GM23338 (cell line): ENCODE data around the gene HK1. TPM values are rescaled to one million over a fixed set of nuclear protein-coding genes. Genes with fewer than 3 reads are reported as not detected.

Experiments used
- ATAC-seq: fragments of 200-7000 bp; cut with Tn5 transposase; 3 replicates; pipeline ENCODE4 v1.9.1; 2020
- DNase-seq: peaks from one replicate; pipeline ENCODE4 v3.0.0-alpha.2; 2015; ENCODE audit warnings: low spot score
- H2AFZ ChIP-seq: fragments of 200-600 bp; sonication (generic); 2 replicates; pipeline ENCODE4 v1.8.0; 2016; ENCODE audit warnings: antibody characterized with exemption, mild to moderate bottlenecking, moderate library complexity
- H3F3A ChIP-seq: fragments of 200-600 bp; sonication (generic); replicated peaks from 2 replicates; pipeline ENCODE4 v1.8.0; 2017; ENCODE audit warnings: antibody characterized with exemption, mixed run types, low read depth
- H3K27ac ChIP-seq: fragments of 200-600 bp; sonication (generic); 2 replicates; pipeline ENCODE4 v1.6.1; 2016; ENCODE audit warnings: low read depth
- H3K27me3 ChIP-seq: fragments of 200-600 bp; sonication (generic); 2 replicates; pipeline ENCODE4 v1.8.0; 2016; ENCODE audit warnings: mild to moderate bottlenecking, mixed run types, moderate library complexity; ENCODE audit not compliant: insufficient read depth
- H3K36me3 ChIP-seq: fragments of 200-600 bp; sonication (generic); 2 replicates; pipeline ENCODE4 v1.8.0; 2016; ENCODE audit warnings: mild to moderate bottlenecking; ENCODE audit not compliant: insufficient read depth
- H3K4me1 ChIP-seq: fragments of 200-600 bp; sonication (generic); 2 replicates; pipeline ENCODE4 v1.8.0; 2016; ENCODE audit warnings: mild to moderate bottlenecking, moderate library complexity; ENCODE audit not compliant: insufficient read depth
- H3K4me2 ChIP-seq: fragments of 200-600 bp; sonication (generic); 2 replicates; pipeline ENCODE4 v1.7.1; 2017; ENCODE audit warnings: mixed run types
- H3K4me3 ChIP-seq: fragments of 200-600 bp; sonication (generic); 2 replicates; pipeline ENCODE4 v1.6.1; 2016; ENCODE audit warnings: mixed run types
- H3K79me2 ChIP-seq: fragments of 200-600 bp; sonication (generic); replicated peaks from 2 replicates; pipeline ENCODE4 v1.8.0; 2017; ENCODE audit warnings: mild to moderate bottlenecking; ENCODE audit not compliant: insufficient read depth
- H3K9me2 ChIP-seq: fragments of 200-600 bp; sonication (generic); 2 replicates; pipeline ENCODE4 v1.8.0; 2017; ENCODE audit not compliant: insufficient read depth
- H4K20me1 ChIP-seq: fragments of 200-600 bp; sonication (generic); replicated peaks from 2 replicates; pipeline ENCODE4 v1.8.0; 2017; ENCODE audit warnings: mild to moderate bottlenecking; ENCODE audit not compliant: insufficient read depth
- H3K27ac Mint-ChIP-seq: 2 replicates; pipeline ENCODE4 v1.8.0; 2020; ENCODE audit warnings: inconsistent platforms, mild to moderate bottlenecking, moderate library complexity, mixed read lengths
- H3K27me3 Mint-ChIP-seq: 3 replicates; pipeline ENCODE4 v1.8.0; 2022; ENCODE audit warnings: low read depth, mild to moderate bottlenecking, moderate library complexity, mixed read lengths, inconsistent platforms; ENCODE audit not compliant: insufficient read depth, poor library complexity
- H3K36me3 Mint-ChIP-seq: 3 replicates; pipeline ENCODE4 v1.8.0; 2021; ENCODE audit warnings: low read depth, mild to moderate bottlenecking, inconsistent platforms, moderate library complexity, mixed read lengths
- H3K4me1 Mint-ChIP-seq: 3 replicates; pipeline ENCODE4 v1.8.0; 2020; ENCODE audit warnings: mild to moderate bottlenecking, inconsistent platforms, mixed read lengths
- H3K4me3 Mint-ChIP-seq: 3 replicates; pipeline ENCODE4 v1.8.0; 2021; ENCODE audit warnings: moderate library complexity, mild to moderate bottlenecking, inconsistent platforms, mixed read lengths
- H3K9me3 Mint-ChIP-seq: 3 replicates; pipeline ENCODE4 v1.8.0; 2020; ENCODE audit warnings: moderate library complexity, mild to moderate bottlenecking, inconsistent platforms, mixed read lengths
- CREB1 ChIP-seq: fragments of 250-450 bp; sonication (Bioruptor Pico); IDR thresholded peaks from 2 replicates; pipeline ENCODE4 v1.5.0; 2020; ENCODE audit warnings: low read depth, mild to moderate bottlenecking, moderate library complexity
- EZH2 ChIP-seq: fragments of 200-600 bp; sonication (generic); IDR thresholded peaks from one replicate; pipeline ENCODE4 v1.8.0; 2017; ENCODE audit warnings: antibody characterized with exemption, mild to moderate bottlenecking, low read depth; ENCODE audit not compliant: unreplicated experiment
- EZH2phosphoT487 ChIP-seq: fragments of 200-600 bp; sonication (generic); IDR thresholded peaks from one replicate; pipeline ENCODE4 v1.8.1; 2018; ENCODE audit warnings: antibody characterized with exemption; ENCODE audit not compliant: unreplicated experiment
- JUNB ChIP-seq: IDR thresholded peaks from one replicate; pipeline ENCODE4 v1.6.1; 2016; ENCODE audit warnings: antibody characterized with exemption; ENCODE audit not compliant: unreplicated experiment
- NANOG ChIP-seq: IDR thresholded peaks from 2 replicates; pipeline ENCODE4 v1.6.1; 2016; ENCODE audit warnings: antibody characterized with exemption, borderline replicate concordance
- POLR2AphosphoS5 ChIP-seq: IDR thresholded peaks from 2 replicates; pipeline ENCODE4 v1.6.1; 2016; ENCODE audit warnings: antibody characterized with exemption, low read depth
- STAT1 ChIP-seq: IDR thresholded peaks from one replicate; pipeline ENCODE4 v1.6.1; 2016; ENCODE audit warnings: antibody characterized with exemption; ENCODE audit not compliant: unreplicated experiment
- ZNF114 ChIP-seq: fragments of 250-450 bp; sonication (Bioruptor Pico); IDR thresholded peaks from 2 replicates; pipeline ENCODE4 v1.5.0; 2020; ENCODE audit warnings: mild to moderate bottlenecking, moderate library complexity
- ZNF331 ChIP-seq: fragments of 250-450 bp; sonication (Bioruptor Pico); IDR thresholded peaks from 2 replicates; pipeline ENCODE4 v1.5.0; 2020; ENCODE audit warnings: low read depth, mild to moderate bottlenecking, moderate library complexity
- polyA plus RNA-seq: library from polyadenylated mRNA; unstranded; fragments of >200 nt; fragmentation: Nextera tagmentation; extraction: Ambion mirVana; gene quantifications from 2 replicates; pipeline ENCODE4 v1.2.1, GENCODE V29; 2016
- total RNA-seq: library from RNA; depleted of rRNA; stranded (reverse); fragments of >200 nt; shearing (Covaris generic); gene quantifications from 2 replicates; pipeline ENCODE4 v1.2.3, GENCODE V29; 2014
- TF ChIP-seq, protein P1 (sequence below), 2 experiments: fragments of 200-600 bp in 1 of 2; sonication (generic) in 1 of 2; conservative IDR thresholded peaks; 2 replicates each; pipeline versions ENCODE4 v1.5.1 to v1.6.1; 2016 to 2017; ENCODE audit warnings: antibody characterized with exemption in 2 of 2, low read depth in 2 of 2, mild to moderate bottlenecking in 2 of 2, moderate library complexity in 1 of 2
- TF ChIP-seq, protein P2 (sequence below): fragments of 250-450 bp; sonication (Bioruptor Pico); IDR thresholded peaks from 2 replicates; pipeline ENCODE4 v1.5.0; 2020; ENCODE audit warnings: mild to moderate bottlenecking, moderate library complexity
- TF ChIP-seq, protein P3 (sequence below): IDR thresholded peaks from 2 replicates; pipeline ENCODE4 v1.6.1; 2016; ENCODE audit warnings: antibody characterized with exemption
- TF ChIP-seq, protein P4 (sequence below): IDR thresholded peaks from one replicate; pipeline ENCODE4 v1.6.1; 2018; ENCODE audit warnings: antibody characterized with exemption; ENCODE audit not compliant: unreplicated experiment

The HK1 gene
- total and polyA plus RNA-seq, 2 experiments from 2014 or later = 76.6 to 229 TPM

DNA sequence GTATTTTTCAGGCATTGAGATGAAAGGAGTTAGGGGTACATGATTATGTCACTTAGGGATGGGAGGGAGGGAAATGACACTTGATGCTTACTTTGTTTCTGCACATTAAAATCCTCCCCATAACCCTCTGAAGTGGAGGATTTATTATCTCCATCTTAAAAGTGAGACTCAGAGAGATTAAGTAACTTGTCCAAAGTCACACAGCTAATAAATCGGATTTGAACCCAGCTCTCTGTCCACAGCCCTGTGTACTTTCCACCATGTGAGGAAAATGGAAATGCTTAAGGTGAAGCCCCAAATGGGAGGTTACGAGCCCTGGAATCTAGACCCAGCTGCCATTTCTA is 58.6 kb downstream of the HK1 start:
- Mint-ChIP-seq H3K27me3 (peaks cover 24% of the 10 kb centered on the region), H3K9me3 (no peaks in the 10 kb centered on the region), H3K27ac (peak overlapping the region; percentile 90), H3K4me1 (peaks cover 73% of the 10 kb centered on the region), H3K4me3 (no peak overlapping the region; the same call in 2 of the 3 replicates), H3K36me3 (peaks cover 25% of the 10 kb centered on the region)
- peaks cover 2% of the 10 kb centered on the region; the same call in 1 of the 2 replicates for H3F3A ChIP-seq
- H3K79me2 ChIP-seq = peaks cover 100% of the 10 kb centered on the region
- ATAC-seq (no peak), DNase-seq (no peak)
- no peaks in the 10 kb centered on the region for H3K9me2 ChIP-seq
- H3K4me3 ChIP-seq = no peak overlapping the region
- peaks cover 2% of the 10 kb centered on the region; the same call in 1 of the 2 replicates for H4K20me1 ChIP-seq
- peak overlapping the region; percentile 50 for H3K27ac ChIP-seq
- no peaks in the 10 kb centered on the region for H3K36me3 ChIP-seq
- peaks cover 74% of the 10 kb centered on the region for H3K4me1 ChIP-seq
- no peaks in the 10 kb centered on the region for H3K27me3 ChIP-seq
- H3K4me2 ChIP-seq = 0 out of 2 replicates have a peak overlapping the region, but pooled peaks have one; percentile 67
- H2AFZ ChIP-seq = no peak overlapping the region
- TF ChIP-seq ZNF114 (CRISPR knock-in tag) (no peak), POLR2AphosphoS5 (no peak), NANOG (no peak), EZH2 (no peak), CREB1 (CRISPR knock-in tag) (no peak), JUNB (no peak), ZNF331 (no peak), STAT1 (no peak), EZH2phosphoT487 (no peak)
- TF ChIP-seq, protein P1, sequence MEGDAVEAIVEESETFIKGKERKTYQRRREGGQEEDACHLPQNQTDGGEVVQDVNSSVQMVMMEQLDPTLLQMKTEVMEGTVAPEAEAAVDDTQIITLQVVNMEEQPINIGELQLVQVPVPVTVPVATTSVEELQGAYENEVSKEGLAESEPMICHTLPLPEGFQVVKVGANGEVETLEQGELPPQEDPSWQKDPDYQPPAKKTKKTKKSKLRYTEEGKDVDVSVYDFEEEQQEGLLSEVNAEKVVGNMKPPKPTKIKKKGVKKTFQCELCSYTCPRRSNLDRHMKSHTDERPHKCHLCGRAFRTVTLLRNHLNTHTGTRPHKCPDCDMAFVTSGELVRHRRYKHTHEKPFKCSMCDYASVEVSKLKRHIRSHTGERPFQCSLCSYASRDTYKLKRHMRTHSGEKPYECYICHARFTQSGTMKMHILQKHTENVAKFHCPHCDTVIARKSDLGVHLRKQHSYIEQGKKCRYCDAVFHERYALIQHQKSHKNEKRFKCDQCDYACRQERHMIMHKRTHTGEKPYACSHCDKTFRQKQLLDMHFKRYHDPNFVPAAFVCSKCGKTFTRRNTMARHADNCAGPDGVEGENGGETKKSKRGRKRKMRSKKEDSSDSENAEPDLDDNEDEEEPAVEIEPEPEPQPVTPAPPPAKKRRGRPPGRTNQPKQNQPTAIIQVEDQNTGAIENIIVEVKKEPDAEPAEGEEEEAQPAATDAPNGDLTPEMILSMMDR (conservative IDR thresholded peaks at IDR 0.05; ENCODE audit: low read depth in 2 of 2) = no peak
- TF ChIP-seq, protein P2, sequence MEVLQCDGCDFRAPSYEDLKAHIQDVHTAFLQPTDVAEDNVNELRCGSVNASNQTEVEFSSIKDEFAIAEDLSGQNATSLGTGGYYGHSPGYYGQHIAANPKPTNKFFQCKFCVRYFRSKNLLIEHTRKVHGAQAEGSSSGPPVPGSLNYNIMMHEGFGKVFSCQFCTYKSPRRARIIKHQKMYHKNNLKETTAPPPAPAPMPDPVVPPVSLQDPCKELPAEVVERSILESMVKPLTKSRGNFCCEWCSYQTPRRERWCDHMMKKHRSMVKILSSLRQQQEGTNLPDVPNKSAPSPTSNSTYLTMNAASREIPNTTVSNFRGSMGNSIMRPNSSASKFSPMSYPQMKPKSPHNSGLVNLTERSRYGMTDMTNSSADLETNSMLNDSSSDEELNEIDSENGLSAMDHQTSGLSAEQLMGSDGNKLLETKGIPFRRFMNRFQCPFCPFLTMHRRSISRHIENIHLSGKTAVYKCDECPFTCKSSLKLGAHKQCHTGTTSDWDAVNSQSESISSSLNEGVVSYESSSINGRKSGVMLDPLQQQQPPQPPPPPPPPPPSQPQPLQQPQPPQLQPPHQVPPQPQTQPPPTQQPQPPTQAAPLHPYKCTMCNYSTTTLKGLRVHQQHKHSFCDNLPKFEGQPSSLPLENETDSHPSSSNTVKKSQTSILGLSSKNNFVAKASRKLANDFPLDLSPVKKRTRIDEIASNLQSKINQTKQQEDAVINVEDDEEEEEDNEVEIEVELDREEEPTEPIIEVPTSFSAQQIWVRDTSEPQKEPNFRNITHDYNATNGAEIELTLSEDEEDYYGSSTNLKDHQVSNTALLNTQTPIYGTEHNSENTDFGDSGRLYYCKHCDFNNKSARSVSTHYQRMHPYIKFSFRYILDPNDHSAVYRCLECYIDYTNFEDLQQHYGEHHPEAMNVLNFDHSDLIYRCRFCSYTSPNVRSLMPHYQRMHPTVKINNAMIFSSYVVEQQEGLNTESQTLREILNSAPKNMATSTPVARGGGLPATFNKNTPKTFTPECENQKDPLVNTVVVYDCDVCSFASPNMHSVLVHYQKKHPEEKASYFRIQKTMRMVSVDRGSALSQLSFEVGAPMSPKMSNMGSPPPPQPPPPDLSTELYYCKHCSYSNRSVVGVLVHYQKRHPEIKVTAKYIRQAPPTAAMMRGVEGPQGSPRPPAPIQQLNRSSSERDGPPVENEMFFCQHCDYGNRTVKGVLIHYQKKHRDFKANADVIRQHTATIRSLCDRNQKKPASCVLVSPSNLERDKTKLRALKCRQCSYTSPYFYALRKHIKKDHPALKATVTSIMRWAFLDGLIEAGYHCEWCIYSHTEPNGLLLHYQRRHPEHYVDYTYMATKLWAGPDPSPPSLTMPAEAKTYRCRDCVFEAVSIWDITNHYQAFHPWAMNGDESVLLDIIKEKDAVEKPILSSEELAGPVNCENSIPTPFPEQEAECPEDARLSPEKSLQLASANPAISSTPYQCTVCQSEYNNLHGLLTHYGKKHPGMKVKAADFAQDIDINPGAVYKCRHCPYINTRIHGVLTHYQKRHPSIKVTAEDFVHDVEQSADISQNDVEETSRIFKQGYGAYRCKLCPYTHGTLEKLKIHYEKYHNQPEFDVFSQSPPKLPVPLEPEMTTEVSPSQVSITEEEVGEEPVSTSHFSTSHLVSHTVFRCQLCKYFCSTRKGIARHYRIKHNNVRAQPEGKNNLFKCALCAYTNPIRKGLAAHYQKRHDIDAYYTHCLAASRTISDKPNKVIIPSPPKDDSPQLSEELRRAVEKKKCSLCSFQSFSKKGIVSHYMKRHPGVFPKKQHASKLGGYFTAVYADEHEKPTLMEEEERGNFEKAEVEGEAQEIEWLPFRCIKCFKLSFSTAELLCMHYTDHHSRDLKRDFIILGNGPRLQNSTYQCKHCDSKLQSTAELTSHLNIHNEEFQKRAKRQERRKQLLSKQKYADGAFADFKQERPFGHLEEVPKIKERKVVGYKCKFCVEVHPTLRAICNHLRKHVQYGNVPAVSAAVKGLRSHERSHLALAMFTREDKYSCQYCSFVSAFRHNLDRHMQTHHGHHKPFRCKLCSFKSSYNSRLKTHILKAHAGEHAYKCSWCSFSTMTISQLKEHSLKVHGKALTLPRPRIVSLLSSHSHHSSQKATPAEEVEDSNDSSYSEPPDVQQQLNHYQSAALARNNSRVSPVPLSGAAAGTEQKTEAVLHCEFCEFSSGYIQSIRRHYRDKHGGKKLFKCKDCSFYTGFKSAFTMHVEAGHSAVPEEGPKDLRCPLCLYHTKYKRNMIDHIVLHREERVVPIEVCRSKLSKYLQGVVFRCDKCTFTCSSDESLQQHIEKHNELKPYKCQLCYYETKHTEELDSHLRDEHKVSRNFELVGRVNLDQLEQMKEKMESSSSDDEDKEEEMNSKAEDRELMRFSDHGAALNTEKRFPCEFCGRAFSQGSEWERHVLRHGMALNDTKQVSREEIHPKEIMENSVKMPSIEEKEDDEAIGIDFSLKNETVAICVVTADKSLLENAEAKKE (CRISPR knock-in tag) = no peak
- TF ChIP-seq, protein P3, sequence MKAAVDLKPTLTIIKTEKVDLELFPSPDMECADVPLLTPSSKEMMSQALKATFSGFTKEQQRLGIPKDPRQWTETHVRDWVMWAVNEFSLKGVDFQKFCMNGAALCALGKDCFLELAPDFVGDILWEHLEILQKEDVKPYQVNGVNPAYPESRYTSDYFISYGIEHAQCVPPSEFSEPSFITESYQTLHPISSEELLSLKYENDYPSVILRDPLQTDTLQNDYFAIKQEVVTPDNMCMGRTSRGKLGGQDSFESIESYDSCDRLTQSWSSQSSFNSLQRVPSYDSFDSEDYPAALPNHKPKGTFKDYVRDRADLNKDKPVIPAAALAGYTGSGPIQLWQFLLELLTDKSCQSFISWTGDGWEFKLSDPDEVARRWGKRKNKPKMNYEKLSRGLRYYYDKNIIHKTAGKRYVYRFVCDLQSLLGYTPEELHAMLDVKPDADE = no peak
- TF ChIP-seq, protein P4, sequence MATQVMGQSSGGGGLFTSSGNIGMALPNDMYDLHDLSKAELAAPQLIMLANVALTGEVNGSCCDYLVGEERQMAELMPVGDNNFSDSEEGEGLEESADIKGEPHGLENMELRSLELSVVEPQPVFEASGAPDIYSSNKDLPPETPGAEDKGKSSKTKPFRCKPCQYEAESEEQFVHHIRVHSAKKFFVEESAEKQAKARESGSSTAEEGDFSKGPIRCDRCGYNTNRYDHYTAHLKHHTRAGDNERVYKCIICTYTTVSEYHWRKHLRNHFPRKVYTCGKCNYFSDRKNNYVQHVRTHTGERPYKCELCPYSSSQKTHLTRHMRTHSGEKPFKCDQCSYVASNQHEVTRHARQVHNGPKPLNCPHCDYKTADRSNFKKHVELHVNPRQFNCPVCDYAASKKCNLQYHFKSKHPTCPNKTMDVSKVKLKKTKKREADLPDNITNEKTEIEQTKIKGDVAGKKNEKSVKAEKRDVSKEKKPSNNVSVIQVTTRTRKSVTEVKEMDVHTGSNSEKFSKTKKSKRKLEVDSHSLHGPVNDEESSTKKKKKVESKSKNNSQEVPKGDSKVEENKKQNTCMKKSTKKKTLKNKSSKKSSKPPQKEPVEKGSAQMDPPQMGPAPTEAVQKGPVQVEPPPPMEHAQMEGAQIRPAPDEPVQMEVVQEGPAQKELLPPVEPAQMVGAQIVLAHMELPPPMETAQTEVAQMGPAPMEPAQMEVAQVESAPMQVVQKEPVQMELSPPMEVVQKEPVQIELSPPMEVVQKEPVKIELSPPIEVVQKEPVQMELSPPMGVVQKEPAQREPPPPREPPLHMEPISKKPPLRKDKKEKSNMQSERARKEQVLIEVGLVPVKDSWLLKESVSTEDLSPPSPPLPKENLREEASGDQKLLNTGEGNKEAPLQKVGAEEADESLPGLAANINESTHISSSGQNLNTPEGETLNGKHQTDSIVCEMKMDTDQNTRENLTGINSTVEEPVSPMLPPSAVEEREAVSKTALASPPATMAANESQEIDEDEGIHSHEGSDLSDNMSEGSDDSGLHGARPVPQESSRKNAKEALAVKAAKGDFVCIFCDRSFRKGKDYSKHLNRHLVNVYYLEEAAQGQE = no peak
